Ovary (tissue), 3 donors: ENCODE results near the gene RNF17.

Source experiments
- EP300 ChIP-seq: sonication (generic); formaldehyde crosslinking; IDR thresholded peaks from one replicate; pipeline ENCODE4 v1.6.1; 2017; ENCODE audit warnings: antibody characterized with exemption
- TF ChIP-seq, protein P1 (sequence below), 3 donors: fragments of 450-650 bp in 2 of 3; fragments of 200-600 bp in 1 of 3; IDR thresholded peaks; one replicate each; pipeline versions ENCODE4 v1.5.1 to v1.8.0; 2016 to 2022; ENCODE audit warnings: antibody characterized with exemption in 3 of 3, mild to moderate bottlenecking in 1 of 3
- donor health status: DM: no; HTN: no; CAD: no.

- TF ChIP-seq, protein P1, sequence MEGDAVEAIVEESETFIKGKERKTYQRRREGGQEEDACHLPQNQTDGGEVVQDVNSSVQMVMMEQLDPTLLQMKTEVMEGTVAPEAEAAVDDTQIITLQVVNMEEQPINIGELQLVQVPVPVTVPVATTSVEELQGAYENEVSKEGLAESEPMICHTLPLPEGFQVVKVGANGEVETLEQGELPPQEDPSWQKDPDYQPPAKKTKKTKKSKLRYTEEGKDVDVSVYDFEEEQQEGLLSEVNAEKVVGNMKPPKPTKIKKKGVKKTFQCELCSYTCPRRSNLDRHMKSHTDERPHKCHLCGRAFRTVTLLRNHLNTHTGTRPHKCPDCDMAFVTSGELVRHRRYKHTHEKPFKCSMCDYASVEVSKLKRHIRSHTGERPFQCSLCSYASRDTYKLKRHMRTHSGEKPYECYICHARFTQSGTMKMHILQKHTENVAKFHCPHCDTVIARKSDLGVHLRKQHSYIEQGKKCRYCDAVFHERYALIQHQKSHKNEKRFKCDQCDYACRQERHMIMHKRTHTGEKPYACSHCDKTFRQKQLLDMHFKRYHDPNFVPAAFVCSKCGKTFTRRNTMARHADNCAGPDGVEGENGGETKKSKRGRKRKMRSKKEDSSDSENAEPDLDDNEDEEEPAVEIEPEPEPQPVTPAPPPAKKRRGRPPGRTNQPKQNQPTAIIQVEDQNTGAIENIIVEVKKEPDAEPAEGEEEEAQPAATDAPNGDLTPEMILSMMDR (IDR thresholded peaks at IDR 0.05): no peak
- TF ChIP-seq EP300: no peak
These were observed 13.2 kb downstream of the RNF17 start for GRCh38 chr13:24777171-24777570.
